ENCODE results near the gene C1QTNF9.
A peak's percentile ranks its signal among the peaks of the same experiment; 100 is the strongest.
"Not testable (repeated sequence)": the region's sequence is repeated elsewhere in the genome, so short reads cannot be mapped to it uniquely, and the experiment has no call there.

The C1QTNF9 gene

DNA sequence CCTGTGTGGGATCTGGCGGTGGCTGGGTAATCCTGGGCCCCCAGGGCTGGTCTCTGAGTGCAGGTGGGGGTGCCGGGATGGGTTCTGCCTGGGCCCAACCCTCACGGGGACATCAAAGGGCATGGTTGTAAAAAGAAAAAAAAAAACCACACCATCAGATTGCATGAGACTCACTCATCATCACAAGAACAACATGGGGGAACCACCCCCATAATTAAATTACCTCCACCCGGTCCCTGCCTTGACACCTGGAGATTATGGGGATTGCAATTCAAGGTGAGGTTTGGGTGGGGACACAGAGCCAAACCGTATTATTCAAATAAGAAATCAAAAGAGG lies 14.3 kb downstream of the C1QTNF9 start:
- POLR2A ChIA-PET: no interaction called here

DNA sequence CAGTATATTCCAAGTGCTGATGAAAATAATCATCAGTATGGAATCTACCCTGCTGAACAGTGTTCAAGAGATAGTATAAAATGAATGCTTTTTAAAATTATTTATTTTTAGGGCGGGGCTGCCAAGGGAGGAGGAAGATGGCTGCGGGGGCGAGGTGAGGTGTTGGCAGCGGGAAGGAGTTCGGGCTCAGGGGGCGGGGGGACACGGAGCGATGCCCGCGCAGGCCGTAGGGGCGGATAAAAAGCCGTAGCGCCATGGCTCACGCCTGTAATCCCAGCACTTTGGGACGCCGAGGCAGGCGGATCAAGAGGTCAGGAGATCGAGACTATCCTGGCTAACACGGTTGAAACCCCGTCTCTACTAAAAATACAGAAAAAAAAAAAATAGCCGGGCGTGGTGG lies 18.2 kb downstream of the C1QTNF9 start:
- DNase-seq (ENCODE audit: low read depth, low spot score); H3K4me3 ChIP-seq (ENCODE audit: low read depth, low read length); CTCF ChIA-PET; POLR2A ChIA-PET: not testable (repeated sequence)

More for the DNA sequence above, 14.3 kb downstream of the C1QTNF9 start:
- CTCF ChIA-PET: no interaction called here
- TF ChIP-seq, protein P1, sequence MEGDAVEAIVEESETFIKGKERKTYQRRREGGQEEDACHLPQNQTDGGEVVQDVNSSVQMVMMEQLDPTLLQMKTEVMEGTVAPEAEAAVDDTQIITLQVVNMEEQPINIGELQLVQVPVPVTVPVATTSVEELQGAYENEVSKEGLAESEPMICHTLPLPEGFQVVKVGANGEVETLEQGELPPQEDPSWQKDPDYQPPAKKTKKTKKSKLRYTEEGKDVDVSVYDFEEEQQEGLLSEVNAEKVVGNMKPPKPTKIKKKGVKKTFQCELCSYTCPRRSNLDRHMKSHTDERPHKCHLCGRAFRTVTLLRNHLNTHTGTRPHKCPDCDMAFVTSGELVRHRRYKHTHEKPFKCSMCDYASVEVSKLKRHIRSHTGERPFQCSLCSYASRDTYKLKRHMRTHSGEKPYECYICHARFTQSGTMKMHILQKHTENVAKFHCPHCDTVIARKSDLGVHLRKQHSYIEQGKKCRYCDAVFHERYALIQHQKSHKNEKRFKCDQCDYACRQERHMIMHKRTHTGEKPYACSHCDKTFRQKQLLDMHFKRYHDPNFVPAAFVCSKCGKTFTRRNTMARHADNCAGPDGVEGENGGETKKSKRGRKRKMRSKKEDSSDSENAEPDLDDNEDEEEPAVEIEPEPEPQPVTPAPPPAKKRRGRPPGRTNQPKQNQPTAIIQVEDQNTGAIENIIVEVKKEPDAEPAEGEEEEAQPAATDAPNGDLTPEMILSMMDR (IDR thresholded peaks at IDR 0.05; ENCODE audit: insufficient read depth, low read length, missing control alignments): no peak
- DNase-seq (ENCODE audit: low read depth, low spot score): no peak
- H3K4me3 ChIP-seq (ENCODE audit: low read depth, low read length): no peak overlapping the region

DNA sequence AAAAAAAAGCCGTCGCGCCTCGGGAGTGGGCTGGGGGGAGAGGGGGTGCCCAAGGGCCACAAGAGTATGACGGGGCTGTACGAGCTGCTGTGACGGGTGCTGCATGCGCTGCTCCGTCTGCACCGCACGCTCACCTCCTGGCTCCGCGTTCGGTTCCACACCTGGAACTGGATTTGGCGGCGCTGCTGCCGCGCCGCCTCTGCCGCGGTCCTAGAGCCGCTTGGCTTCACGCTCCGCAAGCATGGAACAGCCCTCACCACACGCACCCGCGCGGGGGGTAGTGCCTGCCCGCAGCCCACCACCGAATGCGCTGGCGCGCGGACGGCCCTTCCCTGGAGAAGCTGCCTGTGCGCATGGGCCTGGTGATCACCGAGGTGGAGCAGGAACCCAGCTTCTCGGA lies 18.8 kb downstream of the C1QTNF9 start:
- TF ChIP-seq, protein P1 (IDR thresholded peaks at IDR 0.05; ENCODE audit: insufficient read depth, low read length, missing control alignments): no peak
- DNase-seq (ENCODE audit: low read depth, low spot score): no peak
- CTCF ChIA-PET: no interaction called here
- peak overlapping the region; percentile 41 for H3K4me3 ChIP-seq (ENCODE audit: low read depth, low read length)
- POLR2A ChIA-PET: no interaction called here

DNA sequence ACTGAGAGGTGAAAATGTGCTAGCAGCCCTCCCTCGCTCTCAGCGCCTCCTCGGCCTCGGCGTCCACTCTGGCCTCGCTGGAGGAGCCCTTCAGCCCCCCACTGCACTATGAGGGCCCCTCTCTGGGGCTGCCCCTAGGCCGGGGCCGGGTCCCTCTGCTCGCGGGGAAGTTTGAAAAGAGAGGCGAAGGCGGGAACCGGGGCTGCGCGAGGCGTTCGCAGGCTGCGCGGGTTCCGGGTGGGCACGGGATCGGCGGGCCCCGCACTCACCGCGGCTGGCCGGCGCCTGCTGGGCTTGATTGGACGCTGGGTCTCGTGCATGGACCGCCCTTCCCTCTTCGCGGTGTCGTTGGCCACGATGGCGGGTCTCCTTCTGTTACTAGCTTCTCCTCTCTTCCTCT lies 29.3 kb downstream of the C1QTNF9 start:
- no peak overlapping the region for H3K4me3 ChIP-seq (ENCODE audit: low read depth, low read length)
- TF ChIP-seq, protein P1 (IDR thresholded peaks at IDR 0.05; ENCODE audit: insufficient read depth, low read length, missing control alignments): no peak
- DNase-seq (ENCODE audit: low read depth, low spot score): no peak
- CTCF ChIA-PET: no interaction called here
- POLR2A ChIA-PET: no interaction called here

DNA sequence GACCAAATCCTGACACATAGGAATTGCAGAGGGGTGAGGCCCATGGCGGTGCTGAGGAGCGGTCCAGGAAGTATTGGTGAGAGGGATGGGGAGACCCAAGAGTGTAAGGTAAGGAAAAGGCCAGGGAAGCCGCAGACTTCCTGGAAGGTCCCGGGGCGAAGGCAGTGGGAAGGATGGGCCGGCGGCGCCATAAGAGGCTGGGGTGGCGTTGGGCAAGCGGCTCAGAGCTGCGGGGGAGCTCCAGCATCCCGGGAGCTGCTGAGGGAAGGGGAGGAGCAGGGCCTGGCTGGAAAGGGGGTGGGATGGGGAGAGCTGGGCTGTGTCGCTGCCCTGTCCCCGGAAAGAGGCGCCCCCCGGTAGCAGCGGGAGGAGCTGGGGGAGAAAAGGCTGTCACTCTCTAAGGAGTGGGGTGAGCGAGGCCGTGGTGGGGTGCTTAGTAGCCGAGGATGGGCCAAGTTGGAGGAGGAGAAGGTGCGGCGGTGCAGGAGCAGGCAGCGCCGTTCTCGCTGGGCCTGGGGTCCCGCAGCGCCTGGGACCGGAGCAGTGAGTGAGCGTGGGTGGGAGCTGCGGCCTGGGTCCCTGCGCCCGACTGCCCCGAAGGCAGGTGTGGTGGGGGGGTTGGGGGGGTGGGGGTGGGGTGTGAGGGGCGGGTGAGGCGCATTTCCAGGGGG lies 30.7 kb downstream of the C1QTNF9 start:
- TF ChIP-seq, protein P1 (IDR thresholded peaks at IDR 0.05; ENCODE audit: insufficient read depth, low read length, missing control alignments): no peak
- ChIA-PET POLR2A (no interaction called here), CTCF (no interaction called here)
- DNase-seq (ENCODE audit: low read depth, low spot score): no peak
- H3K4me3 ChIP-seq (ENCODE audit: low read depth, low read length): no peak overlapping the region

DNA sequence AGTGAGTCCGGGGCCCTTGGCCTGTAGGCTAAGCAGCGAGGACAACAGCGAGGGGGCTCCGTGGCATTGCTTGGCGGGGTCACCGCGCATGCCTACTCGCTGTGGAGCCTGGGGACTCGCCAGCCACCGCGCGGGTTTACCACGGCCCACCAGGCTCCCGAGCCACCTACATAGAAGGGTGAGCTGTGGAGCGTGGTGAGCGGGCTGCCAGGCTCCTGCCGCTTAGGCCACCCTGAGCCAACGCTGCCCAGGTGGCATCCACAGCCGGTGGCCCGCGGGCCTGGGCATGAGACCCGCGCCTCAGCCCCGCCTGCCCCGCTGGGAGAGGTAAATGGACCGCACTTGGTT lies 31.2 kb downstream of the C1QTNF9 start:
- ChIA-PET POLR2A (no interaction called here), CTCF (no interaction called here)

DNA sequence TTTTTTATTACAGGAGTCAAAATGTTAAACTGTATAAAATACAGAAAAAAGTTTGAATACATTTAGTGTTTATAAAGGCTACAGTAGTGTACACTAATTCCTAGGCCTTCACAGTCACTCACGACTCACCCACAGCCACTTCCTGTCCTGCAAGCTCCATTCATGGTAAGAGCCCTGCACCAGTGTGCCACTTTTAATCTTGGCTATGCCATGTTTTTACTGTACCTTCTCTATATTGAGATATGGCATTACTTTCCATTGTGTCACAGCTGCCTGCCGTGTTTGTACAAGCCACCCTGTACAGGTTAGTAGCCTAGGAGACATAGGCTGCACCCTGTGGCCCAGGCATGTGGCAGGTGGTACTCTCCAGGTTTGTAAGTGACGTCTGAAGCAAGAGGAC lies 32.1 kb downstream of the C1QTNF9 start:
- ChIA-PET POLR2A (no interaction called here), CTCF (no interaction called here)
- TF ChIP-seq, protein P1 (IDR thresholded peaks at IDR 0.05; ENCODE audit: insufficient read depth, low read length, missing control alignments): no peak
- DNase-seq (ENCODE audit: low read depth, low spot score): no peak
- no peak overlapping the region for H3K4me3 ChIP-seq (ENCODE audit: low read depth, low read length)

More for the DNA sequence above, 31.2 kb downstream of the C1QTNF9 start:
- no peak for DNase-seq (ENCODE audit: low read depth, low spot score)
- H3K4me3 ChIP-seq (ENCODE audit: low read depth, low read length): no peak overlapping the region
- TF ChIP-seq, protein P1 (IDR thresholded peaks at IDR 0.05; ENCODE audit: insufficient read depth, low read length, missing control alignments): no peak
